RWPE1 (cell line): ENCODE data around the gene SLC39A7.
A peak's percentile ranks its signal among the peaks of the same experiment; 100 is the strongest.

Source experiments
- CTCF ChIA-PET: fragments of 350-600 bp; sonication (Branson Sonifier 250); formaldehyde crosslinking; extraction: SDS; loops from one replicate; lab custom pipeline; 2021; lab: Yijun Ruan, JAX
- POLR2A ChIA-PET: fragments of 400-600 bp; formaldehyde crosslinking; extraction: SDS; loops from one replicate; lab custom pipeline; 2020; ENCODE audit warnings: antibody characterized with exemption; ENCODE audit not compliant: low non-redundant PET; lab: Yijun Ruan, JAX
- DNase-seq: peaks from one replicate; pipeline ENCODE4 v3.0.0; 2012; ENCODE audit warnings: low spot score
- H3K27ac ChIP-seq: fragments of 450-650 bp; 2 replicates; pipeline ENCODE4 v1.5.1; 2017
- CTCF ChIP-seq: fragments of 450-650 bp; conservative IDR thresholded peaks from 2 replicates; pipeline ENCODE4 v1.5.1; 2017; ENCODE audit warnings: low read depth, mild to moderate bottlenecking

Gene SLC39A7

DNA sequence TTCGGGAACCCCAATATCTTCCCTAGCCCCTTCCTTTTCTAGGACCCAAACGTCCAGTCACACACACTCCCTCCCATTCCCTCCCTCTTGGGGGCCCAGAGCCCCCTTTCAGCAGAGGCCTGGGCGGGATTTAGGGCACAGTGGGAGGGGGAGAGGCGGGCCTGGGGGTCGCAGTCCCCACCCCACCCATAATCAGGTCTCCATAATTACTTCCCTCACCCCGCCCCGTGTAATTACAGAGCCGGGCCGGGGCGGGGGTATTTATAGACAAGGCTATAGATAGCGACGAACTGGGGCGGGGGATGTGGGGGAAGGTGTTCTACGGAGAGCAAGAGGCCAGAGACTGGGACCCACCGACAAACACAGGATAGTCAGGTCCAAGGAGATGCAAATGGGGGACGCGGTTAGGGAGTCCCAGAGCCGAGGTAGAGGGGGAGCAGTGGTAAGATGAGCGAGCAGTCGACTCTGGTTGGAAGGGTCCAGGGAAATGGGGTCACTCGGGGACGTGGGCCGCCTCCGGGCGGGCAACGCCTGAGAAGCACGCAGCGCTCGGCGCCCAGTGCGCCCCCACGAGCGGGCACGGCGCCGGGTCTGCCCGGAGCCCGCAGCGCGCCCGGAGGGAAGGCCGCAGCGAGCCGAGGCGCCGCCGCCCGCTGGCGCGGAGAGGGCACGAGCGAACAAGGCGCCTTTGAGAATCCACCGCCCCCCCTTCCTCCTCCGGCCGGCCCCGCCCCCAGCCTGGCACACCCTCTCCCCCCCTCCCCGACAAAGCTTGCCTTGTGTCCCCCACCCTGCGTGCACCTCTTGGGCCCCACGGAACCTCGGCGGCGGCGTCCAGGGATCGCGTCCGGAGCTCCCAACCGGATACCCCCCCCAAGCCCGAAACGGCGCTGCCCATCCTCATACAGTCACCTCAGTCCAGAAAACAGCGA is 7.7 kb upstream of the SLC39A7 start:
- DNase-seq, result no peak
- no peak for TF ChIP-seq CTCF
- CTCF ChIA-PET, result no interaction called here
- POLR2A ChIA-PET, result interaction anchor here (0.9 kb wide), 1 partner anchor 221 kb away, joined by 3 read pairs; no protein-coding TSS in a partner anchor
- H3K27ac ChIP-seq, result peak overlapping the region; percentile 68

DNA sequence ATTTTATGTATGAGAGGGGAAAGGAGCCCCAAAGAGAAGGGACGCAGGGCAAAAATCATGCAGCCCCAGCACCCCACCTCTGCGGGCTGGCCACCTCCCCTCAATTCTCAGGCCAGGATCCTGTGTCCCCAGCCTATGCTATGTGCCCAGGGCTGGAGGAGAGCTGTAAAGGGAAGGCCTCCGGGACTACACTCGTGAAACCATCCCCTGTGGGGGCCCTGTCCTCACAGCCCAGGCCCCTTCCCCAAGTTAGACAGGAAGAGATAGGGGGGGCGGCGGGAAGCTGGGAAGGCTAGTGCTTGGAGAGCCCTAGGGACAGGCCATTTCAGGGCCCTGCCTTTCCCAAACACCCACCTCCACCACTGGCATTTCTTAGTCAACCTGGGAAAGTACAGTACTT is 7.0 kb upstream of the SLC39A7 start:
- CTCF ChIA-PET, result no interaction called here
- POLR2A ChIA-PET, result interaction anchor here (0.9 kb wide), 1 partner anchor 222 kb away, joined by 3 read pairs; no protein-coding TSS in a partner anchor

DNA sequence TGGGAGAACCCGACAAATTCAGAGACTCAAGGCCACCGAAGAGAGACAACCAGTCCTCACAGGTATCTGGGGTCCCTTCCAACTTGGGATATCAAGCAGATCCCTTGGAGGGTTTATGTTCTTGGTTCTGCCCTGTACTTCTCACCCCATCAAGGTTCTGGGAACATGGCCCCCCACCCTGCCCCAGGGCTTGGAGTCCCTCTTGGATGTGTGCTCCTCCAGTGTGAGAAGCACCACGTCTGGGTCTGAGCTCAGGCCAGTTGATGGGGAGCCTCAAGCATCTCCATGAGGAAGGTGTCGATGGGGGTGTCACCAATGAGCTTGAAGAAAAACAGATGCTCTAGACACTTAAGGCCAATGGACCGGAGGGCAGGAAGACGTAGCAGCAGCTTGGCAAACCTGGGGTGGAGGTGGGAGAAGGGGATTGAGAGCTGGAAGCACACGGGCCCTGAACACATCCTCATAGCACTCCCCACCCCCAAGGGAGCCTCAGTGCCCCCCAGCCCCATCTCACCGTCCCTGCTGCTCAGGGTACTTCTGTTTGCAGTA is 6.2 kb upstream of the SLC39A7 start:
- ChIA-PET CTCF (no interaction called here), POLR2A (interaction anchor here (0.6 kb wide), 1 partner anchor 56 kb away, joined by 5 read pairs; no protein-coding TSS in a partner anchor)
- peak overlapping the region; percentile 68 for H3K27ac ChIP-seq
- no peak for DNase-seq
- TF ChIP-seq CTCF, result no peak

More for the DNA sequence above, 7.0 kb upstream of the SLC39A7 start:
- DNase-seq, result no peak
- no peak for TF ChIP-seq CTCF
- H3K27ac ChIP-seq, result peak overlapping the region; percentile 68

DNA sequence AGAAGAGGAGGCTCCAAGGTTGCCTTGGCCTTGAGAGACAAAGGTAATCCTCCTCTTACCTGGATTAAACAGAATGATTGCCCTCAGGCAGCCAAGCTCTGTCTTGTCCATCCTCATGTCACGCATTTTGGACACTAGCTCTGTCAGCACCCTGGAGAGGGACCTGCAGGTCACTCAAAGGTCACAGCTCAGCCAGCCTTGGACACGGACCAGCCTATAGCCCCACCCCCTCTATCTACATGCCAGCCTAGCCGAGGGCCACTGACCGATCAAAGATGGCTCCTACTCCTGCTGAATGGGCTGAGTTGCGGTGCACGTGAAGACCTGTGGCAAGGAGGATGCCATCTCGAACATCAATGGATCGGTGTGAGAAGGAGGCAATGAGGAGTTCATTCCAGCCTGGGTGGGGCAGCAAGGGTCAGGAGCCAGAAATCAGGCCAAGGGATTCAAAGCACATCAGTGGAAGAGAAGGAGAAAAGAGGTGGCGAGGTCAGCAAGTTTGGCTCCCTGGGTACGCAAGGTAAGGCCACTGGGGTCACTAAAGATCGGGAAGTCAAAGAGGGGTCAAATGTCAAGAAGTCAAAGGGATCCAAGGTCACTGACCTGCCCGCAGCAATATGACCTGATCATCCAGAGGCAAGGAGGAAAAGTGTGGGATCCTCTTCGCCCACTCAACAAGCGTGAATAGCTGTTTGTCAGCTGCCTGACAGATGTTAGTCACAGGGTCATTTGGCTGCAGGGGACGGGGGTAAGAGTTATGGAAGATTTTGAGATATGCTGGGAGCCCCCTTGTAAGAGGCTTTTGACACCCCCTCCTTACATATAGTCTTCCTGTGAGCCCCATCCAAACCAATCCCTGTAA is 5.1 kb upstream of the SLC39A7 start:
- no peak overlapping the region for H3K27ac ChIP-seq
- no peak for DNase-seq
- no peak for TF ChIP-seq CTCF
- CTCF ChIA-PET, result no interaction called here
- POLR2A ChIA-PET, result interaction anchor here (0.6 kb wide), 1 partner anchor 57 kb away, joined by 5 read pairs; no protein-coding TSS in a partner anchor

DNA sequence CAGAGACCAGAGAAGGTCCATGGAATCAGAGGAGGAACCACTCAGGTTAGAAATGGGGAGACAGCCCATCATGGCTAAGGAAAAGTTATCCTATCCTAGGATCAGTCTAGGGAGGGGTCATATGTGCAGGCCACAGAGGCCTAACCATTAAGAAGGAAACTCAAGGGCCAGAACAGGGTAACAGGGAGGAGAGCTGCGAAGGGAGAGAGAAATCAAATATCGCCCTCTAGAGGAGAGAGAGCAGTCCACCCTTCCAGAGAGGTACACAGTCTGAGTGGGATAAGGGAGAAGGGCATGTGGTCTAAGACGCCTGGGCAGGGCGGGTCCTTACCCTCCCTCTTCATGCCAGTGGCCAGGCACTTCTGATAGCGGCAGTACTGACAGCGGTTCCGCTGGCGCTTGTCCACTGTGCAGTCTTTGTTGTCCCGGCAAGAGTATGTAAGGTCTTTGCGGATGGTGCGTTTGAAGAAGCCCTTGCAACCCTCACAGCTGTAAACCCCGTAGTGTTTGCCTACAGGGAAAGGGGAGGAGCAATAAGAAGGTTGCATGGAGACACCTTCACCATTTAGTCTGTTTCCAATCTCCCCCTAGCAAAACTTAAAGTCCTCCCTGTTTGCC is 3.1 kb upstream of the SLC39A7 start:
- peak; percentile 46 for DNase-seq
- TF ChIP-seq CTCF, result peak; percentile 69
- POLR2A ChIA-PET, result interaction anchor here (0.8 kb wide), 1 partner anchor 51 kb away, joined by 3 read pairs; no protein-coding TSS in a partner anchor
- CTCF ChIA-PET, result interaction anchor here (0.5 to 1.4 kb wide), 9 partner anchors 10 to 874 kb away, joined by 3 to 7 read pairs (median 4); no protein-coding TSS in a partner anchor
- peak overlapping the region; percentile 94 for H3K27ac ChIP-seq
